ENCODE results near the gene ZSWIM8. TPM values are rescaled to one million over a fixed set of nuclear protein-coding genes. Genes with fewer than 3 reads are reported as not detected.

ZSWIM8 gene
- polyA plus RNA-seq, 3 donors, result 7.8 to 150 (median 19.2) TPM

DNA sequence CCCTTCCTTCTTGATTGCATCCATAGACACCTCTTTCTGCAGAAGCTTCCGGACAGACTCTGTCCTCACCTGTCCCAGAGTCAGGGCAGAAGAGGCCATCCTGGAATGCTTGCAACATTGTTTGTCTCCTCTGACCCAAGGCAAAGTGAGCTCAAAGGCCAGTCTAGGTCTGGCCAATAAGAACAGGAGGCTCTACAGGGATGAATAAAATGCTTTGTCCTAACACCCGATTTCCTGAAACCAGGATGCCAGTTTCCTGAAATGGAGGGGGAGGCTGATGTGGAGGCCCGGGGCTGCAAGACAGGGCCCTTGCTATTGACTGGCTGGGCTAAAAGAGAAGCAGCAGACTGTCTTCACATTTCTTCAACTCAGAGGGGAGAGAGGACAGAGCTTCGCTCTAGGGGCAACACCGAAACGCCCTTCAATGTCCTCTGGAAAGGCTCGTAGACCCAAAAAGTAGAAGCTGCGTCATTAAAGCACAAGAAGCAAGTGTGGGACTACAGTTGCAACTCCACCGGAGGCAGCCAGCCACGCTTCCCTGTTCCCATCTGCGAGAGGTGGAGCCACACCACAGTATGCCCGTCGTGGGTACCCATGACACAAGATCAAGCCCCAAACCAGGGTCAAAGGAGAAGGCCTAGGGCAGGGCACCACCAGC is 55.1 kb downstream of the ZSWIM8 start:
- Histone ChIP-seq H3K4me3 (replicated peaks in 1 of 3; ENCODE audit: low read depth in 2 of 3, low read length in 3 of 3) (no peak overlapping the region), H2AFZ (ENCODE audit: insufficient read depth, low read depth, low read length, poor library complexity, severe bottlenecking) (no peak overlapping the region), H3K9ac (ENCODE audit: insufficient read depth, low read length, poor library complexity, severe bottlenecking) (no peak overlapping the region), H3K4me1 (ENCODE audit: control insufficient read depth in 1 of 2, insufficient read depth in 2 of 2, low read length in 2 of 2) (peaks cover 9 to 14% of the 10 kb centered on the region in 2 donors), H3K79me2 (ENCODE audit: insufficient read depth, low read length) (no peaks in the 10 kb centered on the region), H3K27ac (ENCODE audit: low read depth in 1 of 2, low read length in 2 of 2) (no peak overlapping the region), H3K36me3 (replicated peaks in 1 of 2; ENCODE audit: control insufficient read depth in 1 of 2, insufficient read depth in 2 of 2, low read length in 2 of 2) (peaks cover 71 to 84% of the 10 kb centered on the region in 2 donors), H3K4me2 (replicated peaks; ENCODE audit: extremely low read depth, low read length, poor library complexity, severe bottlenecking) (no peak overlapping the region), H3K27me3 (ENCODE audit: control insufficient read depth in 2 of 2, insufficient read depth in 2 of 2, low read length in 2 of 2) (no peaks in the 10 kb centered on the region), H3K9me3 (replicated peaks in 1 of 2; ENCODE audit: control insufficient read depth in 1 of 2, insufficient read depth in 1 of 2, low read length in 2 of 2) (no peaks in the 10 kb centered on the region), H4K20me1 (ENCODE audit: insufficient read depth, low read length) (peaks cover 6% of the 10 kb centered on the region)
- TF ChIP-seq, protein P1, sequence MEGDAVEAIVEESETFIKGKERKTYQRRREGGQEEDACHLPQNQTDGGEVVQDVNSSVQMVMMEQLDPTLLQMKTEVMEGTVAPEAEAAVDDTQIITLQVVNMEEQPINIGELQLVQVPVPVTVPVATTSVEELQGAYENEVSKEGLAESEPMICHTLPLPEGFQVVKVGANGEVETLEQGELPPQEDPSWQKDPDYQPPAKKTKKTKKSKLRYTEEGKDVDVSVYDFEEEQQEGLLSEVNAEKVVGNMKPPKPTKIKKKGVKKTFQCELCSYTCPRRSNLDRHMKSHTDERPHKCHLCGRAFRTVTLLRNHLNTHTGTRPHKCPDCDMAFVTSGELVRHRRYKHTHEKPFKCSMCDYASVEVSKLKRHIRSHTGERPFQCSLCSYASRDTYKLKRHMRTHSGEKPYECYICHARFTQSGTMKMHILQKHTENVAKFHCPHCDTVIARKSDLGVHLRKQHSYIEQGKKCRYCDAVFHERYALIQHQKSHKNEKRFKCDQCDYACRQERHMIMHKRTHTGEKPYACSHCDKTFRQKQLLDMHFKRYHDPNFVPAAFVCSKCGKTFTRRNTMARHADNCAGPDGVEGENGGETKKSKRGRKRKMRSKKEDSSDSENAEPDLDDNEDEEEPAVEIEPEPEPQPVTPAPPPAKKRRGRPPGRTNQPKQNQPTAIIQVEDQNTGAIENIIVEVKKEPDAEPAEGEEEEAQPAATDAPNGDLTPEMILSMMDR (IDR thresholded peaks at IDR 0.05), result no peak
- peak overlapping the region in 2 of 7 donors; percentile 24 to 74 for H3K27ac Mint-ChIP-seq
- intact Hi-C loops (cut with micrococcal nuclease), result loop anchor here in 1 of 2 donors (10.0 kb wide), 1 partner anchor 244 kb away; no protein-coding TSS in a partner anchor
- H3K36me3 Mint-ChIP-seq, result peaks cover 71 to 87% of the 10 kb centered on the region in 2 donors
- no peaks in the 10 kb centered on the region for H3K9me3 Mint-ChIP-seq
- DNase-seq, result no peak
- WGBS (ENCODE audit: insufficient coverage), result 99% methylated on average over 13 of the region's 13 CpGs
- no peak overlapping the region for H3K4me3 Mint-ChIP-seq
- no peaks in the 10 kb centered on the region for H3K27me3 Mint-ChIP-seq (ENCODE audit: low read depth in 3 of 3)
- peaks cover 13% of the 10 kb centered on the region for H3K4me1 Mint-ChIP-seq

DNA sequence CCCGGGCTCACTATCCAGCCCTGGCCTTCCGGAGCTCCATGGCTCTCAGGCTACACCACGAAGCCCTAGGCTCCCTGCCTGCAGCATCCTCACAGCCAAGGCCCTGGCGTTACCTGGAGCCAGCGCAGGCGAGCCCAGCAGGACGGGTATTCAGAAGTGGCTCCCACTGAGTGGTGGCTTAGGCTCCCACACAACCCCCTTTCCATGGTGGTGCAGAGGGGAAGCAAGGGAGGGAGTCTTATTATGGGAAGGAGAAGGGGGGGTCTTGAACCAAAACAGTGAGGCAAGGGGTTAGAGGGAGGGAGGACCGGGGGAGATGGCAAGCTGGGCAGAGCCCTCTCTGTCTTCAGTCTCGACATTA is 55.6 kb downstream of the ZSWIM8 start:
- H4K20me1 ChIP-seq (ENCODE audit: insufficient read depth, low read length), result peaks cover 6% of the 10 kb centered on the region
- Mint-ChIP-seq H3K9me3 (no peaks in the 10 kb centered on the region), H3K4me3 (no peak overlapping the region), H3K27me3 (ENCODE audit: low read depth in 3 of 3) (no peaks in the 10 kb centered on the region), H3K27ac (peak overlapping the region in 1 of 7 donors; percentile 45), H3K4me1 (peaks cover 13% of the 10 kb centered on the region), H3K36me3 (peaks cover 73 to 87% of the 10 kb centered on the region in 2 donors)
- H3K79me2 ChIP-seq (ENCODE audit: insufficient read depth, low read length), result no peaks in the 10 kb centered on the region
- peaks cover 9 to 14% of the 10 kb centered on the region in 2 donors for H3K4me1 ChIP-seq (ENCODE audit: control insufficient read depth in 1 of 2, insufficient read depth in 2 of 2, low read length in 2 of 2)
- DNase-seq, result no peak
- no peak overlapping the region for H3K4me2 ChIP-seq (replicated peaks; ENCODE audit: extremely low read depth, low read length, poor library complexity, severe bottlenecking)
- H3K9me3 ChIP-seq (replicated peaks in 1 of 2; ENCODE audit: control insufficient read depth in 1 of 2, insufficient read depth in 1 of 2, low read length in 2 of 2), result no peaks in the 10 kb centered on the region
- no peaks in the 10 kb centered on the region for H3K27me3 ChIP-seq (ENCODE audit: control insufficient read depth in 2 of 2, insufficient read depth in 2 of 2, low read length in 2 of 2)
- intact Hi-C loops (cut with micrococcal nuclease), result loop anchor here in 1 of 2 donors (10.0 kb wide), 1 partner anchor 244 kb away; no protein-coding TSS in a partner anchor
- H3K27ac ChIP-seq (ENCODE audit: low read depth in 1 of 2, low read length in 2 of 2), result no peak overlapping the region
- WGBS (ENCODE audit: insufficient coverage), result 91% methylated on average over 3 of the region's 9 CpGs
- H3K36me3 ChIP-seq (replicated peaks in 1 of 2; ENCODE audit: control insufficient read depth in 1 of 2, insufficient read depth in 2 of 2, low read length in 2 of 2), result peaks cover 74 to 84% of the 10 kb centered on the region in 2 donors
- H3K9ac ChIP-seq (ENCODE audit: insufficient read depth, low read length, poor library complexity, severe bottlenecking), result no peak overlapping the region
- no peak overlapping the region for H2AFZ ChIP-seq (ENCODE audit: insufficient read depth, low read depth, low read length, poor library complexity, severe bottlenecking)
- no peak overlapping the region for H3K4me3 ChIP-seq (replicated peaks in 1 of 3; ENCODE audit: low read depth in 2 of 3, low read length in 3 of 3)
- TF ChIP-seq, protein P1 (IDR thresholded peaks at IDR 0.05), result no peak
